Kidney (tissue), 14 donors: Measurements from ENCODE around the gene PPA2. TPM values are rescaled to one million over a fixed set of nuclear protein-coding genes. Genes with fewer than 3 reads are reported as not detected.

Experiments used
- DNase-seq, 5 donors: peaks; one replicate each; pipeline ENCODE4 v3.0.0-alpha.2; 2013 to 2020
- FAIRE-seq: peaks from 2 replicates; lab custom pipeline; 2012; peaks lifted over from hg19 to GRCh38; lab: Jason Lieb, UNC
- H3K27ac ChIP-seq, 2 donors: one replicate each; pipeline ENCODE4 v1.7.0; 2013; ENCODE audit warnings: low read depth in 2 of 2, low read length in 2 of 2, inconsistent platforms in 1 of 2
- H3K27me3 ChIP-seq: one replicate; pipeline ENCODE4 v1.7.1; 2013; ENCODE audit warnings: low read length, inconsistent platforms; ENCODE audit not compliant: control insufficient read depth, insufficient read depth
- H3K36me3 ChIP-seq, 3 donors: one replicate each; pipeline versions ENCODE4 v1.7.0 to v1.7.1; 2013; ENCODE audit warnings: low read length in 3 of 3, control low read depth in 1 of 3, inconsistent platforms in 1 of 3; ENCODE audit not compliant: insufficient read depth in 3 of 3, control insufficient read depth in 2 of 3
- H3K4me1 ChIP-seq, 3 donors: one replicate each; pipeline versions ENCODE4 v1.7.0 to v1.7.1; 2013; ENCODE audit warnings: low read length in 3 of 3, inconsistent platforms in 1 of 3, low read depth in 1 of 3; ENCODE audit not compliant: control insufficient read depth in 2 of 3, insufficient read depth in 2 of 3
- H3K4me3 ChIP-seq, 3 donors: one replicate each; pipeline versions ENCODE4 v1.7.0 to v1.8.1; 2013; ENCODE audit warnings: low read length in 3 of 3, control low read depth in 1 of 3, inconsistent platforms in 1 of 3
- H3K9ac ChIP-seq, 3 donors: one replicate each; pipeline versions ENCODE4 v1.7.0 to v1.7.1; 2013; ENCODE audit warnings: low read length in 3 of 3, control low read depth in 1 of 3, inconsistent platforms in 1 of 3
- H3K9me3 ChIP-seq, 3 donors: one replicate each; pipeline versions ENCODE4 v1.7.0 to v1.7.1; 2013; ENCODE audit warnings: low read length in 3 of 3, control low read depth in 1 of 3, inconsistent platforms in 1 of 3; ENCODE audit not compliant: control insufficient read depth in 2 of 3, insufficient read depth in 1 of 3
- CTCF ChIP-seq: IDR thresholded peaks from 3 replicates; pipeline ENCODE4 v1.5.1; 2012; ENCODE audit warnings: mild to moderate bottlenecking, moderate library complexity, borderline replicate concordance; ENCODE audit not compliant: insufficient read depth; ENCODE audit errors: extremely low read depth
- intact Hi-C: fragments of 100-400 bp; cut with DNase I; formaldehyde crosslinking; loops from one replicate; pipeline ENCODE4 v1.11.1; 2022
- polyA plus RNA-seq: library from polyadenylated mRNA; stranded (reverse); fragments of 350-450 nt; fragmentation: Illumina TruSeq; extraction: RNeasy Lipid Tissue Mini Kit (QIAGEN cat#74804); gene quantifications from one replicate; pipeline ENCODE4 v1.2.3, GENCODE V29; 2014; ENCODE audit warnings: low read depth, low replicate concordance; ENCODE audit not compliant: insufficient read depth
- total RNA-seq: library from RNA; stranded (reverse); fragmentation: NEBNext Ultra II Directional; extraction: Animal tissue kit (Norgen Biotek cat#: 25700); gene quantifications from one replicate; pipeline ENCODE4 v1.2.1, GENCODE V29; 2021
- donor health status: control.
- donor health status: control.
- donor health status: control.
- donor health status: control.
- donor health status: control.
- donor health status: DM: yes; HTN: yes; CAD: no.
- donor health status: Normal renal cell carcinoma (clear cell type).

The PPA2 gene
- total and polyA plus RNA-seq, 2 donors from 2014 or later: 84.9 to 193 TPM

GRCh38 chr4:105503484-105503883 is 29.6 kb upstream of the PPA2 start:
- DNase-seq (no peak), FAIRE-seq (no peak)
- no peaks in the 10 kb centered on the region for H3K4me1 ChIP-seq
- H3K9me3 ChIP-seq: no peaks in the 10 kb centered on the region
- TF ChIP-seq CTCF: no peak
- no peak overlapping the region for H3K9ac ChIP-seq
- no peaks in the 10 kb centered on the region for H3K36me3 ChIP-seq
- no peak overlapping the region for H3K27ac ChIP-seq
- intact Hi-C loops: no loop called here
- H3K4me3 ChIP-seq: no peak overlapping the region
- H3K27me3 ChIP-seq: no peaks in the 10 kb centered on the region

- no peak for DNase-seq
Measured at GRCh38 chr4:105496899-105497298, 23.0 kb upstream of the PPA2 start.

GRCh38 chr4:105495667-105496066 is 21.8 kb upstream of the PPA2 start:
- no peak overlapping the region for H3K9ac ChIP-seq
- intact Hi-C loops: no loop called here
- FAIRE-seq: no peak

More at GRCh38 chr4:105496899-105497298, 23.0 kb upstream of the PPA2 start:
- H3K4me3 ChIP-seq: no peak overlapping the region
- H3K4me1 ChIP-seq: no peaks in the 10 kb centered on the region
- H3K27ac ChIP-seq: no peak overlapping the region
- TF ChIP-seq CTCF: peak; percentile 8
- H3K36me3 ChIP-seq: no peaks in the 10 kb centered on the region
- intact Hi-C loops: no loop called here
- no peak for FAIRE-seq
- no peak overlapping the region for H3K9ac ChIP-seq
- H3K27me3 ChIP-seq: no peaks in the 10 kb centered on the region
- no peaks in the 10 kb centered on the region for H3K9me3 ChIP-seq

More at GRCh38 chr4:105495667-105496066, 21.8 kb upstream of the PPA2 start:
- no peak for DNase-seq
- Histone ChIP-seq H3K4me3 (no peak overlapping the region), H3K27me3 (no peaks in the 10 kb centered on the region), H3K27ac (no peak overlapping the region), H3K9me3 (no peaks in the 10 kb centered on the region), H3K36me3 (no peaks in the 10 kb centered on the region), H3K4me1 (no peaks in the 10 kb centered on the region)
- TF ChIP-seq CTCF: no peak
